Lower lobe of right lung (tissue), 2 donors: ENCODE results near the gene SYAP1. TPM values are rescaled to one million over a fixed set of nuclear protein-coding genes. Genes with fewer than 3 reads are reported as not detected.
"Not testable (repeated sequence)": the region's sequence is repeated elsewhere in the genome, so short reads cannot be mapped to it uniquely, and the experiment has no call there.

ENCODE experiments used
- ATAC-seq, 2 donors: fragments of 200-7000 bp; cut with Tn5 transposase; one replicate each; pipeline ENCODE4 v1.9.1; 2020 to 2022; ENCODE audit warnings: mild to moderate bottlenecking in 2 of 2, moderate library complexity in 2 of 2
- DNase-seq: peaks from one replicate; pipeline ENCODE4 v3.0.0-alpha.2; 2020
- H3K27ac ChIP-seq: fragments of 200-600 bp; one replicate; pipeline ENCODE4 v1.8.0; 2022
- H3K27me3 ChIP-seq: fragments of 200-600 bp; one replicate; pipeline ENCODE4 v1.8.0; 2022; ENCODE audit warnings: low read depth
- H3K36me3 ChIP-seq: fragments of 200-600 bp; one replicate; pipeline ENCODE4 v1.8.0; 2022; ENCODE audit warnings: mild to moderate bottlenecking
- H3K4me1 ChIP-seq: fragments of 200-600 bp; one replicate; pipeline ENCODE4 v1.8.0; 2022
- H3K4me3 ChIP-seq: fragments of 200-600 bp; one replicate; pipeline ENCODE4 v1.8.0; 2022; ENCODE audit warnings: mild to moderate bottlenecking
- H3K9me3 ChIP-seq: fragments of 200-600 bp; one replicate; pipeline ENCODE4 v1.8.0; 2022
- intact Hi-C: fragments of 100-400 bp; cut with DNase I; formaldehyde crosslinking; loops from one replicate; pipeline ENCODE4 v1.11.0; 2022
- total RNA-seq: library from RNA; stranded (reverse); fragmentation: NEBNext Ultra II Directional; extraction: Animal tissue kit (Norgen Biotek cat#: 25700); gene quantifications from one replicate; pipeline ENCODE4 v1.2.1, GENCODE V29; 2021
- TF ChIP-seq, protein P1 (sequence below): fragments of 200-600 bp; IDR thresholded peaks from one replicate; pipeline ENCODE4 v1.8.0; 2022; ENCODE audit warnings: antibody characterized with exemption, mild to moderate bottlenecking
- donor health status: DM: no; HTN: yes; CAD: no; lungs with severe emphysema.

Gene SYAP1
- total RNA-seq, 1 donor from 2014 or later: 21.8 TPM

DNA sequence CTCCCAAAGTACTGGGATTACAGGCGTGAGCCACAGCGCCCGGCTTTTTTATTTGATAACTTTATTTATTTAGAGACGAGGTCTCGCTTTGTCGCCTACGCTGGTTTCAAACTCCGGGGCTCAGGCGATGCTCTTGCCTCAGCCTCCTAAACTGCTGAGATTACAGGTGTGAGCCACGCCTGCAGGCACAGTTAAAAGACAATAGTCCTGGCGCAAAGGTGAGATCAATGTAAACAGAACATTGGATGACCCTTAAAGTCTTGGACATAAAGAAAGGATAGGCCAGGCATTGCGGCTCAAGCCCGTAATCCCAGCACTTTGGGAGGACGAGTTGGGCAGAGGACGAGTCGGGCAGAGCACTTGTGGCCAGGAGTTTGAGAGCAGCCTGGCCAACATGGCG lies 64.0 kb downstream of the SYAP1 start:
- no peak for ATAC-seq
- Histone ChIP-seq H3K4me1 (no peaks in the 10 kb centered on the region), H3K36me3 (no peaks in the 10 kb centered on the region), H3K27me3 (no peaks in the 10 kb centered on the region), H3K27ac (no peak overlapping the region), H3K9me3 (no peaks in the 10 kb centered on the region), H3K4me3 (no peak overlapping the region)
- DNase-seq: no peak
- intact Hi-C loops: no loop called here
- TF ChIP-seq, protein P1, sequence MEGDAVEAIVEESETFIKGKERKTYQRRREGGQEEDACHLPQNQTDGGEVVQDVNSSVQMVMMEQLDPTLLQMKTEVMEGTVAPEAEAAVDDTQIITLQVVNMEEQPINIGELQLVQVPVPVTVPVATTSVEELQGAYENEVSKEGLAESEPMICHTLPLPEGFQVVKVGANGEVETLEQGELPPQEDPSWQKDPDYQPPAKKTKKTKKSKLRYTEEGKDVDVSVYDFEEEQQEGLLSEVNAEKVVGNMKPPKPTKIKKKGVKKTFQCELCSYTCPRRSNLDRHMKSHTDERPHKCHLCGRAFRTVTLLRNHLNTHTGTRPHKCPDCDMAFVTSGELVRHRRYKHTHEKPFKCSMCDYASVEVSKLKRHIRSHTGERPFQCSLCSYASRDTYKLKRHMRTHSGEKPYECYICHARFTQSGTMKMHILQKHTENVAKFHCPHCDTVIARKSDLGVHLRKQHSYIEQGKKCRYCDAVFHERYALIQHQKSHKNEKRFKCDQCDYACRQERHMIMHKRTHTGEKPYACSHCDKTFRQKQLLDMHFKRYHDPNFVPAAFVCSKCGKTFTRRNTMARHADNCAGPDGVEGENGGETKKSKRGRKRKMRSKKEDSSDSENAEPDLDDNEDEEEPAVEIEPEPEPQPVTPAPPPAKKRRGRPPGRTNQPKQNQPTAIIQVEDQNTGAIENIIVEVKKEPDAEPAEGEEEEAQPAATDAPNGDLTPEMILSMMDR: no peak

- H3K27ac ChIP-seq, DNase-seq, intact Hi-C loops, ATAC-seq, H3K27me3 ChIP-seq, H3K4me1 ChIP-seq, H3K4me3 ChIP-seq, H3K36me3 ChIP-seq, H3K9me3 ChIP-seq: not testable (repeated sequence)
Observed at GRCh38 chrX:16784440-16784839, 65.0 kb downstream of the SYAP1 start.

- no peaks in the 10 kb centered on the region for H3K4me1 ChIP-seq
- TF ChIP-seq, protein P1: no peak
- H3K27ac ChIP-seq: peak overlapping the region; percentile 6
- DNase-seq (no peak), ATAC-seq (no peak)
- H3K9me3 ChIP-seq: no peaks in the 10 kb centered on the region
- no peaks in the 10 kb centered on the region for H3K27me3 ChIP-seq
- intact Hi-C loops: no loop called here
- H3K4me3 ChIP-seq: peak overlapping the region; percentile 63
- H3K36me3 ChIP-seq: peaks cover 3% of the 10 kb centered on the region
Observed at GRCh38 chrX:16785247-16786138, 66.1 kb downstream of the SYAP1 start.

DNA sequence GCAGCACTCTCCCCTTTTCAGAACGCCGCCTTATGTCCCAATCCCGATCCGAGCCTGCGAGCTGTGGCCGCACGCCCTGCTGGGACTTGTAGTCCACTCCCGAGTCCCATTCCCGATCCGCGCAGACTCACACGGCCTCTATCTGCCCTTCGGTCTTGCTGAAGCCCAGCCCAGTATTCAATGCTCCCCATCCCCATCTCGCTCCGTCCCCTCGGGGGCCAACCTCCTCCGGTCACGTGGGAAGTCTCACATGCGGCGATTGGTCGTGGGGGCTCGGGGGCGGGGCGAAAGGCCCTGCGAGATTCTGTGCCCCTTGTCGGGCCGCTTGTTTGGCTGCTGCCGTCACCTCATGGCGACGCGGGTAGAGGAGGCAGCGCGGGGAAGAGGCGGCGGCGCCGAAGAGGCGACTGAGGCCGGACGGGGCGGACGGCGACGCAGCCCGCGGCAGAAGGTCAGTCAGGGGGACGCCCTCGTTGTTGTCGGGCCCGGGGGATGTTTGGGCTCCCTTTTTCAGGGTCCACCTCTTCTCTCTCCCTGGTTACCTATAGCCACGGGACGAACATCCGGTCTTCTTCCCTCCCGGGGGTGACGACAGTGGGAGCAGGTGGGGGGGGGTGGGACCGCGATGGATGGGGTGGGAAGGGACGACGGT lies 66.9 kb downstream of the SYAP1 start, which contains the start of gene TXLNG:
TSS of gene TXLNG (plus strand) at position 328 of the 652 bp plus-strand sequence. CDS start at position 350, 22 bp downstream.
- ATAC-seq: peak; percentile 98 to 100
- Histone ChIP-seq H3K4me3 (peak within 1 kb of the TSS; percentile 63), H3K27ac (peak within 1 kb of the TSS; percentile 84), H3K4me1 (no peaks in the 10 kb centered on the region), H3K9me3 (no peaks in the 10 kb centered on the region), H3K27me3 (no peaks in the 10 kb centered on the region), H3K36me3 (peaks cover 8% of the 10 kb centered on the region)
- intact Hi-C loops: no loop called here
- TF ChIP-seq, protein P1: no peak
- peak; percentile 96 for DNase-seq

DNA sequence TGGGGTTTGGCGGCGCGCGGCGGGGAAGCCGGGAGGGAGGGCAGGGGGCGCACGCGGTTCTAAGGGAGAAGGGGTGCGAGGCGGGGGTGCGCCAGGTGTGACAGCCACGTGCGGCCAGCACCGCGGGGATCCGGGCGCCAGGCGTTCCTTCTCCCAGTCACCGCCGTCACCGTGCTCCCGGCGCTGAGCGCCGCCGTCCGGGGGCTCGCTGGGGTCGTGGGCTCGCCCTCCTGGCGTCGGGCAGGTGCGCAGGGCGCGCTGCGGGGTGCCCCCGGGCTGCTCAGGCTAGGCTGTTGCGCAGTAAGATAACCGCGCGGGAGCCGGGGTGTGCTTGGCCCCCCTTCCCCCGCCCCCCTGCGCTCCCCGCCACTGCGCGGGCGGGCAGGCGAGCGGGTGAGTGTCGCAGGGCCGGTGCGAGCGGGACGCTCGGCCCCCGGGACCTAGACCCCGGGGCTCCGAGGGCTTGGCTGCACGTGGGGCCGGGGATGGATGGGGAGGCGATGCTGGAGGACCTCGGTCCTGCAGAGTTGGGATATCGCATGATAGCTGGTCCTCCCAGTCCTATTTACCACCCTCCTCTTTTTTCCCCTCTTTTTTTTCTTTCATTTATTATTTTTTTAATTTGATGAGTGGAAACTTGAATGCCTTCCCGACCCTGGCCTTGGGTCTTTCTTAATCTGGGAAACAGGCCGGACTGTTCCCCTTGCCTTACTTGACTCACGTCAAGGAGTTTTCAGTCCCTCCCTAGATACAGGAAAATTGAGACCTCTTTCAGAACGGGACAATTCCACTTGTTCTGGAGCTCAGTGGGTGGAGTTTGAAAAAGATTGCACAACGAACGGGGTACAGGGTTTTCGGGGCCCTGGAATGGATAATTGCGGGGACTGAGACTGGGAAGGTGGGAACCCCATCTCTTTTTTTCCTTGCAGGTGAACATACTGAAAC lies 67.7 kb downstream of the SYAP1 start:
- no peaks in the 10 kb centered on the region for H3K4me1 ChIP-seq
- H3K4me3 ChIP-seq: peak overlapping the region; percentile 63
- H3K36me3 ChIP-seq: peaks cover 8% of the 10 kb centered on the region
- no peaks in the 10 kb centered on the region for H3K9me3 ChIP-seq
- TF ChIP-seq, protein P1: no peak
- DNase-seq (peak; percentile 47), ATAC-seq (peak; percentile 61 to 76)
- intact Hi-C loops: no loop called here
- H3K27ac ChIP-seq: peak overlapping the region; percentile 84
- no peaks in the 10 kb centered on the region for H3K27me3 ChIP-seq
